T-helper 2 cell treated with Interferon-gamma antibody and Interleukin-4, amounts not matched to agents 100 ng/mL and 5 ng/mL, for 36 hours (primary cell): ENCODE data around the gene IFT80. TPM values are rescaled to one million over a fixed set of nuclear protein-coding genes. Genes with fewer than 3 reads are reported as not detected.
"Not testable (repeated sequence)": the region's sequence is repeated elsewhere in the genome, so short reads cannot be mapped to it uniquely, and the experiment has no call there.

ENCODE experiments used
- intact Hi-C: fragments of 100-400 bp; cut with micrococcal nuclease; formaldehyde crosslinking; loops from one replicate; pipeline ENCODE4 v1.15.1; 2023
- total RNA-seq: library from RNA; stranded (reverse); gene quantifications from 2 replicates; pipeline ENCODE4 v1.2.3, GENCODE V29; 2022

IFT80 gene
- total RNA-seq, 1 donor from 2014 or later = 25.7 TPM

- intact Hi-C loops = no loop called here
Observed at GRCh38 chr3:160369784-160370183, 29.2 kb downstream of the IFT80 start.

- intact Hi-C loops = no loop called here
Observed at GRCh38 chr3:160368804-160369203, 30.2 kb downstream of the IFT80 start.

GRCh38 chr3:160365869-160366522 is 33.0 kb downstream of the IFT80 start:
- intact Hi-C loops = no loop called here

GRCh38 chr3:160362896-160363295 is 36.1 kb downstream of the IFT80 start:
- intact Hi-C loops = not testable (repeated sequence)

GRCh38 chr3:160355826-160356225 is 43.2 kb downstream of the IFT80 start:
- intact Hi-C loops = no loop called here

GRCh38 chr3:160346511-160346910 is 52.5 kb downstream of the IFT80 start:
- intact Hi-C loops = no loop called here

GRCh38 chr3:160343132-160343531 is 55.9 kb downstream of the IFT80 start:
- intact Hi-C loops = loop anchor here (5.0 kb wide), 2 partner anchors 356 to 461 kb away; partner anchors contain the start of gene IL12A

- intact Hi-C loops = loop anchor here (5.0 kb wide), 2 partner anchors 353 to 458 kb away; partner anchors contain the start of gene IL12A
Observed at GRCh38 chr3:160340351-160340750, 58.7 kb downstream of the IFT80 start.

- intact Hi-C loops = no loop called here
Observed at GRCh38 chr3:160331127-160331937, 67.7 kb downstream of the IFT80 start.

- intact Hi-C loops = no loop called here
Observed at GRCh38 chr3:160330690-160331089, 68.3 kb downstream of the IFT80 start.

- intact Hi-C loops = no loop called here
Observed at GRCh38 chr3:160330109-160330508, 68.9 kb downstream of the IFT80 start.

GRCh38 chr3:160326286-160326685 is 72.7 kb downstream of the IFT80 start:
- intact Hi-C loops = not testable (repeated sequence)

- intact Hi-C loops = not testable (repeated sequence)
Observed at GRCh38 chr3:160321821-160322220, 77.2 kb downstream of the IFT80 start.

- intact Hi-C loops = no loop called here
Observed at GRCh38 chr3:160319322-160319721, 79.7 kb downstream of the IFT80 start.

- intact Hi-C loops = no loop called here
Observed at GRCh38 chr3:160314995-160315394, 84.0 kb downstream of the IFT80 start.

- intact Hi-C loops = no loop called here
Observed at GRCh38 chr3:160312014-160312624, 86.9 kb downstream of the IFT80 start.

- intact Hi-C loops = no loop called here
Observed at GRCh38 chr3:160302806-160303205, 96.2 kb downstream of the IFT80 start.

GRCh38 chr3:160296591-160296990 is 102.4 kb downstream of the IFT80 start:
- intact Hi-C loops = no loop called here

- intact Hi-C loops = no loop called here
Observed at GRCh38 chr3:160291909-160292299, 107.1 kb downstream of the IFT80 start.

GRCh38 chr3:160291290-160291908 is 107.6 kb downstream of the IFT80 start:
- intact Hi-C loops = no loop called here

- intact Hi-C loops = no loop called here
Observed at GRCh38 chr3:160287666-160288065, 111.4 kb downstream of the IFT80 start.

- intact Hi-C loops = no loop called here
Observed at GRCh38 chr3:160286231-160286630, 112.8 kb downstream of the IFT80 start.
